Vagina (tissue), 2 donors: ENCODE data around the gene ARGLU1.

Experiments
- POLR2AphosphoS5 ChIP-seq, 2 donors: sonication (generic); formaldehyde crosslinking; IDR thresholded peaks; one replicate each; pipeline ENCODE4 v1.9.0; 2017; ENCODE audit warnings: antibody characterized with exemption in 2 of 2, mild to moderate bottlenecking in 2 of 2, low read depth in 1 of 2; ENCODE audit not compliant: insufficient read depth in 1 of 2
- TF ChIP-seq, protein P1 (sequence below), 3 experiments: fragments of 450-650 bp in 2 of 3; fragments of 200-600 bp in 1 of 3; sonication (generic) in 1 of 3; IDR thresholded peaks; one replicate each; pipeline ENCODE4 v1.5.1; 2017 to 2019; ENCODE audit warnings: antibody characterized with exemption in 3 of 3, mild to moderate bottlenecking in 2 of 3, moderate library complexity in 2 of 3

DNA sequence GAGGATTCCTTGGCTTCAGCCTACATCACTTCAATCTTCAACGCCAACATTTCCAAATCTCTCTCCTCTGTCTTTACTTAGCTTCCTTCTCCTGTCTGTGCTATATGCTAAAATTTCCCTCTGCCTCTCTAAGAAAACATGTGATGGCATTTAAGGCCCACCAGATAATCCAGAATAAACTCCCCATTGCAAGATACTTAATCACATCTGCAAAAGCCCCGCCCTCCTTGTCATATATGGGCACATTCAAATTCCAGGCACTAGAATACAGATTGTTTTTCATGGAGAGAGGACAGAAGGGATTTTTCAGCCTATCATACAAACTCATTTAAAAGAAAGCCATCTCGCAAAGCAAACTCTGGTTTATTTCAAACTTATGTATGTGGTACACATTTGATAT lies 16.2 kb downstream of the ARGLU1 start:
- no peak for TF ChIP-seq POLR2AphosphoS5 (IDR thresholded peaks at IDR 0.05; ENCODE audit: insufficient read depth in 1 of 2, low read depth in 1 of 2)
- TF ChIP-seq, protein P1, sequence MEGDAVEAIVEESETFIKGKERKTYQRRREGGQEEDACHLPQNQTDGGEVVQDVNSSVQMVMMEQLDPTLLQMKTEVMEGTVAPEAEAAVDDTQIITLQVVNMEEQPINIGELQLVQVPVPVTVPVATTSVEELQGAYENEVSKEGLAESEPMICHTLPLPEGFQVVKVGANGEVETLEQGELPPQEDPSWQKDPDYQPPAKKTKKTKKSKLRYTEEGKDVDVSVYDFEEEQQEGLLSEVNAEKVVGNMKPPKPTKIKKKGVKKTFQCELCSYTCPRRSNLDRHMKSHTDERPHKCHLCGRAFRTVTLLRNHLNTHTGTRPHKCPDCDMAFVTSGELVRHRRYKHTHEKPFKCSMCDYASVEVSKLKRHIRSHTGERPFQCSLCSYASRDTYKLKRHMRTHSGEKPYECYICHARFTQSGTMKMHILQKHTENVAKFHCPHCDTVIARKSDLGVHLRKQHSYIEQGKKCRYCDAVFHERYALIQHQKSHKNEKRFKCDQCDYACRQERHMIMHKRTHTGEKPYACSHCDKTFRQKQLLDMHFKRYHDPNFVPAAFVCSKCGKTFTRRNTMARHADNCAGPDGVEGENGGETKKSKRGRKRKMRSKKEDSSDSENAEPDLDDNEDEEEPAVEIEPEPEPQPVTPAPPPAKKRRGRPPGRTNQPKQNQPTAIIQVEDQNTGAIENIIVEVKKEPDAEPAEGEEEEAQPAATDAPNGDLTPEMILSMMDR (IDR thresholded peaks at IDR 0.05) = no peak
